NCI-H187 treated with DMSO at 0.1 percent for 48 hours (cell line): ENCODE data around the gene PLCB1.
A peak's percentile ranks its signal among the peaks of the same experiment; 100 is the strongest.

Experiments used
- DNase-seq: peaks from one replicate; lab custom pipeline; 2025; lab: John Stamatoyannopoulos, UW

PLCB1 gene

DNA sequence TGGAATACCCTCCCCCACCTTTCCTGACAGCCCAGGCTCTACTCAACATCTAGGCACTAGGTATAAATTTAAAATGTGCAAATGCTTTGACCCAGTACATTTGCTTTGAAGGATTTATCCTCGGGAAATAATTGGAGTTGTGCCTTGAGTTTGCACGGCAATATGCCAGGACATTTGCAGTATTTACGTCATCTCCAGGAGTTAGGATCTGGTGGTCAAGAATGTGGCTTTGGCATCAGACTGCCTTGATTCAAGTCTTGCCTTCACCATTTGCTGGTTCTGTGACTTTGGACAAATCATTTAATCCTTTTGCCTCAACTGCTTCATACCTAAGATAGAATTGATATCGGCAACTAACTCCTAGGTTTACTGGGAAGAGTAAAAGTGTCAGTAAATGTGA, 169.6 kb downstream of the PLCB1 start:
- no peak for DNase-seq

DNA sequence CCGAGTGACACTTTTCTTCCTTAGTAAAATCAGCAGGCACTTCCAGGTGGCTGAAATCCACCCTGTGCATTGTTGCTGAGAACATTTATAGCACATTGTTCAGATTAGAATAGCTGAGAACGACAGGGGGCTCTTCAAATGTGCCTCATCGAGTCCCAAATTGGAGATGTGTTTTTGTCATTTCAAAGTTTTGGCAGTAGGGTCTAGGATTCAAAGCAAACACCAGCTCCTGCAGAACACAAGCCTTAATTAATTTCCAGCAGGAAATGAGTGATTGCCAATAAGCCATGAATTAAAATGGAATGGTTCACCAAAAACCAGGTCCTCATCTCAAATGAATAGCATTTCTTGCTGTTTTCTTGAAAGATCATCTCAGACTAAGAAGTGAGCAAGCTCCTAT, 171.6 kb downstream of the PLCB1 start:
- DNase-seq = no peak

DNA sequence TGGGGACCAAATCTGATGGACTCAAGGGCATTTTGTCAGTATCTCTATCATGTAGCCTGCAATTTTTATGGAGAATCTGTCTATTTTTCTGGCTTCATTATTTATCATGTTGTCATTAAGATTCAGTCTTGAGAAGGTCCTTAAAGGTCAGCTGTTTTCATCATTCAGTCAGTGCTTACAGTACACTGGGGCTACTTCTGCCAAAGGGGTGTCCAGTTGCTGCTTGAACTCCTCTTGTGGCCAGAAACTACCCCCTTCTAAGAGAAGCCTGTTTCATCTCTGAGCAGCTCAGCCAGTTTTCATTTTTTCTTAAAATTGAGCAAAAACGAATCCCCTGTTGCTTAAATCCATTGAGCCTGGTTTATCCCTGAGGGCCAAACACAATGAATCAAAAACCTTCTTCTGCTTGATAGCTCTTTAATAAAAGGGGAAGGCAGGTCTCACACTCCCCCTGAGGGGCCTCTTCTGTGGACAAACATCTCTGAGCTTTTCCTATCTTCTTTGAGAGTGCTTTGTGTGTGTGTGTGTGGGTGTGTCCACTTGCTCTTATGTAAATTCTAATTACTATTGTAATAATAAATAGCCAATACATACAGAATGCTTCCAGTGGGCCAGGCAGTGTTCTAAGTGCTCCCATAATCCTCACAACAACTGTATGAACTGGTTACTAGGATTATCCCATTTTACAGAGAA, 172.2 kb downstream of the PLCB1 start:
- DNase-seq = no peak

GRCh38 chr20:8305449-8305978, 173.4 kb downstream of the PLCB1 start:
- DNase-seq = no peak

GRCh38 chr20:8306937-8307336, 174.9 kb downstream of the PLCB1 start:
- DNase-seq = peak; percentile 18

- DNase-seq = no peak
Observed at GRCh38 chr20:8309634-8310033, 177.6 kb downstream of the PLCB1 start.

- no peak for DNase-seq
Observed at GRCh38 chr20:8310618-8311017, 178.6 kb downstream of the PLCB1 start.

DNA sequence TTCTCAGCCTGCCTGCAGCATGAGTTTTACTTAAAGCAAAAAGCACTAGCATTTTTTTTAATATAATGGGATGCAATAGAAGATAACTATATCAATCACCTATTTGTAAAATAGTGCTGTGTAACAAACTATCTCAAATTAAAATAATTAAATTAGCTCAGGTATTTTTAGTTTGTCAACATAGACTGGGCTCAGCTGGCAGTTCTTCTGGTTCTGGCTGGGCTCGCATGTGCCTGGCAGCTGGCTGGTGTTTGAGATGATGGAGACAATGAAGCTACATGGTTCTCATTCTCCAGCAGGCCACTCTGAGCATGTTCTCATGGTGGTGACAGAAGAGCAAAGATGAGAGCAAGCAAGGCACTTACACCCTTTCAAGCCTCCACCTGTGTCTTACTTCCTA, 181.0 kb downstream of the PLCB1 start:
- no peak for DNase-seq

- no peak for DNase-seq
Observed at GRCh38 chr20:8315639-8316573, 183.8 kb downstream of the PLCB1 start.

GRCh38 chr20:8317448-8317847, 185.4 kb downstream of the PLCB1 start:
- DNase-seq = no peak

DNA sequence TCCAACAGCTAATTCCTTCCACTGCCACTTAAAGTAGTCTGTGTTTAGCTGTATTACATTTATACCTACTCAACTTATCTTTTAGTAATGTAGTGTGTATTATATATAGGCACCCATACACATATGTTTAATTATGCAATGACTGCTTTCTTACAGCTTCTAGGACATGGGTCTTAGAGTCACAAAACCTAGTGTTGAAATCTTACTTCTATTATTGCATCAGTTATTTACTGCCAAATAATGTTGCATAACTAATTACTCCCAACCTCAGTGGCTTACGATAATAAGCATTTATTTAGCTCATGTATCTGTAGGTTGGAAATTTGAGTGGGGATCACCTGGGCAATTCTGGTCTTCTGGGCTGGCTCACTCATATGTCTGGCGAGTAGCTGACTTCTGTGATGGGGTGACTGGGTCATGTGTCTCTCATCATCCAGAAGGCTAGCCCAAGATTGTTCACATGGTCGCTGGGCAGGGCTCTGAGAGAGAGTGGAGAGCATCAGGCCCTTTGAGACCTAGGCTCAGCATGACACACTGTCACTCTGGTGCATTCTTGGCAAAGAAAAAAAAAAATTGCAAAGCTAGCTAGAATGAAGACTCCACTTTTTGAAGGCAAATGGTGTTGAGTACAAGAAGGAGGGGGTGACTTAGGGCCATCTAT, 187.0 kb downstream of the PLCB1 start:
- DNase-seq = no peak

DNA sequence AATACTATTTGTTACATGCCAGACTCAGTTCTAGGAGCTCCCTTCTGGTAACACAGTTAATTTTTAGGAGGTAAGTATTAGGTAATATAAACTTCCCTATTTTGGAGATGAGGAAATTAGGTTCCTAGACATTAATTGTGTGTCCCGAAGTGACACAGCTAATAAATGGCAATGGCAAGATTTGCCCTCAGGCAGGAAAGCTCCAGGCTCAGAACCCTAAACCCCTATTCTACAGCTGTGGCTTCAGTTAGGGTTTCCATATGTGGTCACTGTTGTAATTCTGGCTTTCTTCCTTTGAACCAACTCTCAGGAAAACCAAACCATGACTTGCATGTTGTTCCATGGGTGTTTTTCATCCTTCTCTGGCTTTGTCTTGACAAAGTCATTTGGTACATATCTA, 188.2 kb downstream of the PLCB1 start:
- no peak for DNase-seq

- DNase-seq = no peak
Observed at GRCh38 chr20:8321001-8321400, 188.9 kb downstream of the PLCB1 start.

- DNase-seq = no peak
Observed at GRCh38 chr20:8322662-8323217, 190.7 kb downstream of the PLCB1 start.

DNA sequence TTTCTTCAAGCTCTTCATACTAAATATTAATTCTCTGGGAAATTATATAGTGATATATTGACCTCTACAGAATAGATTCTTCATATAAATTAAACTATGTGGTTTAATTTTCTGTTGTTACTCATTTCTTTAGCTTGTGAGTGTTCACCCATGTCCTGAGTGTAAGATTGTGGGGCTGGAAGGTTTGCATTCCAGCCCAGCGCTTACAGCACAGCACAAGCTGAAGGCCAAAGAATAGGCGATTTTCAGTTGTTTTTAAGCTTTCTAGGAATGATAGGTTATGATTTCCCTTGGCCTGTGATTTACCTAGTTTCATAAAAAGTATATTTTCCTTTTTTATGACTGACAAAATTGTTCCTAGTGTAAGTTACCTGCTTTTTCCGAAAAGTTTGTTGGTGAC, 194.1 kb downstream of the PLCB1 start:
- no peak for DNase-seq

- no peak for DNase-seq
Observed at GRCh38 chr20:8326899-8327298, 194.8 kb downstream of the PLCB1 start.

- DNase-seq = no peak
Observed at GRCh38 chr20:8328189-8328588, 196.1 kb downstream of the PLCB1 start.

- DNase-seq = no peak
Observed at GRCh38 chr20:8330319-8330784, 198.3 kb downstream of the PLCB1 start.

DNA sequence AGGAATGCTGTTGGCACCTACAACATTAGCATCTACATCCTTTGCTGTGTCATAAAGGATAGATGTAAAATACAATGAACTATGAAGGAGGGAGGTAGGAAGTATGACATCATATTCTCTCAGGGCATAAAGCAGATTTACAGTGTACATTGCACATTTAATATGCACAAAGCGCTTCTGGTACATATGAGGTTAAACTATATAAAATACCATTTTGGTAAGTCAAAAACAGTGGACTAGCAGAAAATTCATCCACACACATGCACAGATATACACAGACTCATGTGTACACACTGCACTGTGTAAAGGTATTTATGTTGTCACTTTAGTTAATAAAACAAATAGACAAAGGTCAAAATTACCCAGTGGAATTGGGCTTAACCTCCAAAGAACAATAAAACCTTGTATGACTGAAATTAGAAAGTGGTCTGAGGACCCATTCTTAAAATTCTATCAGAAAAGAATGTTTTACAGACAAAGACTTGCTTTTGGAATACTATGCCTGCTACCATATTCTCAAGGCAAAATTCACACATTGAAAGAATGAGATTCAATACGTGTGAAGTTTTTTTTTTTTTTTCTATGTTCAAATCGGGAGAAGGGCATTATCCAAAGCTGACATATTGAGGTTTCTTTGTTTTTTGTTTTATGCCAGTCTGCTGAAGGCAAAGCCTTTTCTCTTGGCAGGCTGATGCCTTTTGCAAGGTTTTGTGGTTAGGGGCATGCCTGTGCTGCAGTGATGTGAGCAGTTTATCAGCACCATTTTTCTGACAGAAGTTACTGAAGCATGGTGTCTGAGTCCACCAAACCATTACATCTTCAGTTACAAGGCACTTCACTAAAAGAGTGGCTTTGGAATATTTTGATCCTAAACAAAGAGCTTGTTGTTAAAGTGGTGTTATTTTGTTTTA, 199.0 kb downstream of the PLCB1 start:
- peak; percentile 36 for DNase-seq

- no peak for DNase-seq
Observed at GRCh38 chr20:8331740-8332412, 199.8 kb downstream of the PLCB1 start.
